NCI-H146 treated with DMSO at 0.1 percent for 48 hours (cell line): Measurements from ENCODE around the gene SLC1A2.
A peak's percentile ranks its signal among the peaks of the same experiment; 100 is the strongest.

ENCODE experiments used
- DNase-seq: peaks from one replicate; lab custom pipeline; 2025; ENCODE audit not compliant: unreplicated experiment; lab: John Stamatoyannopoulos, UW

SLC1A2 gene

GRCh38 chr11:35414311-35414710, 5.0 kb downstream of the SLC1A2 start:
- DNase-seq = no peak

DNA sequence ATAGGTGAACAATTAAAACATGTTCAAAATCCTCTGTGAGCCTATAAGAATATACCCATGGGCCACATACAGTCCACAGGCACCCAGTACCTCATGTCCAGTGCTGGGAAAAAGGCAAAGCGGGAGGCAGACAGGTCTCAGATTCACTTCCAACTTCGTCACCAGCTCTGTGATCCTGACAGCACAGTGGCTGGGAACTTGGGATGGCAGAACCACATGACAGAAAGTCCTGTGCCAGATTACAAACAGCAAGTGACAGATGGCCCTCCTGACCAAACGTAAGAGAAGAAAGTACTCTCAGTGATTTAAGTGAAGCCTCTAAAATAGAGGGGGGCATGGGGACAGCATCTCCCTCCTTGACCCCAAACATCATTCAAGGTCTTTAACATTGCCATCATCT, 5.8 kb downstream of the SLC1A2 start:
- no peak for DNase-seq

DNA sequence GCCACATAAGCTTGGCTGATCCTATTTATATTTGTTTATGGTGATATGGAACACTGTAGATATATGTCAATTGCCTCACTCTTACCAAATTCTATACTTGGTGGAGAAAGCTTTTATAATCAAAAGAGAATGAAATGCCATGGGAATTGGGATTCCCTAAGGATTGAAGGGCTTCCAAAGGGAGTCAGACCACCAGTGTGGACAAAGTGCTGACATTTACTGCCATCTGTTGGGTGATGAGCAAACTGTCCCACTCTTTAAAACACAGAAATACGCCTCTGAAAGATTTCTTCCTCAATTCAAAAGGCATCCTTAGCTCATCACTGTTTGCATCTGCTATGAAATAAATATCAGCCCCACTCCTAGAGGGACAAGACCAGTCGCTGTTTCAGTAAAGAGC, 7.1 kb downstream of the SLC1A2 start:
- no peak for DNase-seq

- DNase-seq = no peak
These were observed 12.3 kb downstream of the SLC1A2 start for GRCh38 chr11:35407041-35407440.

DNA sequence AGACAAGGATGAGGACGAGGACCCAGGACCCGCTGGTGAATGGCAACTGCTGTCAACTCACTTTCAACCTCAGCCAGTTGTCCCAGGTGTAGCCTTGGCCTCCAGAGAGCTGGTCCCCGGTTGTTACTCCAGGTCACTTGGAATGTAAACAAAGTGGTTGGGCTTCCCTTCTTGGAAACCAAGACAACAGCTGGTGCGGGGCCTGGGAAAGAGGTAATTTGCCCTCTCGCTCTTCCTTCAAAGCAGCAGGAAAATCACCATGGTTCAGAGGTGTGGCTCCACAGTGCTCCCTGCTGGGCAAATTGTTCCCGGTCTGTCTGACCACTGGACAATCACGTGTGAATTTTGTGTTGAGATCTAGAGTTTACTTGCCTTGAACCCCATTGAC, 15.0 kb downstream of the SLC1A2 start:
- DNase-seq = no peak

GRCh38 chr11:35403765-35404387, 15.5 kb downstream of the SLC1A2 start:
- DNase-seq = no peak

DNA sequence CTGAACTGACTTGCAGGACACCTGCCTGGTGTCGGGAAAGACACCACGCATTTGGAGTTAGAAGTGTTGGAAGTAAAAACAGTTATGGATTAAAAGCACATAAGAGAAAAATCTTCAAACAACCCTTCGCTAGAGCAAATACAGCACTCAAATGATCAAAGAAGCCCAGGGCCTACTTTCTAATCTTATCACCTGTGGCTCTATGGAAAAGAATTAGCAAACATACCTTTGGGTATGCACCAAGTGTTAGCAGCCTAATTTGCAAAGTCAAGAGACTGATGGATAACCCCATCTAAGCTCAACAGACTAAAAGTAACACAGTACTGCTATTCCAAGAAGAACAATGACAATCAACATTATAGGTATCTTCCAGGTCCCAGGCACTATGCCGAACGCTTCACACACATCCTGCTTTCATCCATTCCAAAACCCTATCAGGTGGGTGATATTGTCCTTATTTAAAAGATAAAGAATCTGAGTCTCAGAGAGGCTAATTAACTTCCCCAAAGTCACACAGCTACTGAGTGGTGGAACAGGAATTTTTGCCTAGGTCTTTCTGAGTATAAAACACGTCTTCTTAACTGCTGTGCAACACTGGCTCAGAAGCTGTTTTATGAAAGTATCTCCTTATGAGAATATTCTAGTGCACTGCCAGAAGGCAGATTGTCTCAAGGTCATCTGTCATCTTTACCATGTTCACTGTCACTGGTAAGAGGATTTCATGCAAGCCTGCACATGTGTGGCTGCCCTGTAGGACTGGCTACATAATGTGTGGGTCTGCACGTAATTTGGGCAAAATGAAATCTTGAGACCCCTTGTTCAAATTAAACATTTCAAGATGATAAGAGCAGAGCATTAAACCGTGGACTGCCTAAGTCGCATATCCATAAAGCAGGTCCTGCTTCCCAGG, 16.4 kb downstream of the SLC1A2 start:
- DNase-seq = no peak

DNA sequence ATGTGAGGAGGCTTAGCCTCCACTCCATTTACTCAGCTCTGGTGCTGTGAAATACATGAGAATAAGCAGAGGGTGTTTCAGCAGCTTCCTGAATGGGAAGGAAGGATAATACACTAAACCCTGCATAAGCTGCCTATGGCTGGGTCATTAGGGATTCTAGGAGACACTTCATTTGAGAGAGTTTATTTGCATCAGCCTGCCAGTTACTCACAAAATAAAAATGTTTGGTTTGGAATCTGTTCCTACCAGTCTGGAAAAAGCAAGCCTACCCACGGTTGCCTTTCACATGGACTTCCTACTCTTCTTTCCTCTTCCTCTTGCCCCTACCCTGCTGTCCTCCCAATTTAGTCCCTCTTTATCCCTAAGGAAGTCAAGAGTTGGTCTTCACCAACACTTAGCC, 20.5 kb downstream of the SLC1A2 start:
- DNase-seq = no peak

DNA sequence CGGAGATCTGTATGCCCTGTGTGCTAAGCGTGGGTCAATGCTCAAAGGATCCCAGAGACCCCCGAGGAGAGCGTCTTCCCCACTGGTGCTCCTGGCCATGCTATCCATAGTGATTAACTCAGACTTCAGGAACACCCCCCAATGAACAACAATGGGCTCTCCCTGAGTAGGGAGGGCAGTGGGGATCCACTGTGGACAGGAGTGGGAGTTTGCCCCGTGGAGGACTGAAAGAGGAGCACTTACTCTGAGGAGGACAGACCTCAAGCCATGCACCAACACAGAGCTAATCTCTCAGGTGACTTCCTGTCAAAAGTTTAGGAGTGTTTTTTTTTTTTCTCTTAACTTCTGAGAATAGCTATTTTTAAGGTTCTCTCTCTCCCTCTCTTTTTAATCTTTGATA, 24.4 kb downstream of the SLC1A2 start:
- no peak for DNase-seq

DNA sequence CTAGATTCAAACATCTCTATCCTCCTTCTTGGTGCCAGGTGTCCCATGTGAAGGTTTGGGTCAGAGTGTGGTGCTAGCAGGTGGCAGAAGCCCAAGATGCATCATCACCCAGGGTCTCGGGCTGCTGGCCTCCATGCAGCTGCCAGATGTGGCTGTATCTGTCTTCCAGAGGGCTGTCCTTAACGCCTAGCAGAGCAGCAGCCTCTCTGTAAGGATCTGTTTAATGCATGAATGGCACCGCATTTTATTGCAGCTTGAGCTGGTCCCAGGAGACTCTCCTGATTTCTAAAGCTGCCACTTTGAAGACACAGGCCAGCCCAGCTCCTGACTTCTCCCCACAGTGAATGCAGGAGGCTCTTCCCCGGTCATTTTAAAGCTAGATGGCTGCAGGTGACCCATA, 26.3 kb downstream of the SLC1A2 start:
- DNase-seq = no peak

- peak; percentile 35 for DNase-seq
These were observed 27.3 kb downstream of the SLC1A2 start for GRCh38 chr11:35391922-35392688.

DNA sequence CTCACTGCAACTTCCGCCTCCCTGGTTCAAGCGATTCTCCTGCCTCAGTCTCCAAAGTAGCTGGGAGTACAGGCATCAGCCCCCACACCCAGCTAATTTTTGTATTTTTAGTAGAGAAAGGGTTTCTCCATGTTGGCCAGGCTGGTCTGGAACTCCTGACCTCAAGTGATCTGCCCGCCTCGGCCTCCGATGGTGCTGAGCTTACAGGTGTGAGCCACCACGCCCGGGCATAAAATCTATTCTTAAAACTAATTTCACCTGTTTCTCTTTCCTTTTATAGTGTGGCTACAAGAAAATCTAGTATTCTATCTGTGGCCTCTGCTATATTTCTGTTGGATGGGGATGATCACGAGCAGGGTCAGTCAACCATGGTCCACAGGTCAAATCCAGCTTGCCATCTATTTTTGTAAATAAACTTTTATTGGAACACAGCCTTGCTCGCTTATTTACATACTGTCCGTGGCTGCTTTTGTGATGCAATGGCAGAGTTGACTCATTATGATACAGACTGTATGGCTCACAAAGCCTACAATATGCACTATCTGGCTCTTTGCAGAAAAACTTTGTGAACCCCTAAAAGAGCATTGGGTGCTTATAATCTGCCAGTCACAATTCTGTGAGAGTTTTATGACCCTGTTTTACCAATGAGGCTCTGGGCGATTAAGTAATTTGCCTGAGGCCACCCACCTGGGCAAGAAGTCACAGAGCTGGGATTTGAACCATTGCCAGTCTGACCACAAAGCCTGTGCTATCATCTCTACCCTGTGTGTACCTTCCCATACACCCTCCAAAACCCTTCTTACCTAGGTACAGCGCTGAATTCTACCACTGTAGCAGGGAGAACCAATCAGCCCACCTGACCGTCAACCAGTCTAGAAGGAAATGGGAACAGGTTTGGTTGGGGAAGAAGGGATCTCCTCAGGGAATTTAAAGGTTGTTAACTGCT, 28.3 kb downstream of the SLC1A2 start:
- DNase-seq = no peak

DNA sequence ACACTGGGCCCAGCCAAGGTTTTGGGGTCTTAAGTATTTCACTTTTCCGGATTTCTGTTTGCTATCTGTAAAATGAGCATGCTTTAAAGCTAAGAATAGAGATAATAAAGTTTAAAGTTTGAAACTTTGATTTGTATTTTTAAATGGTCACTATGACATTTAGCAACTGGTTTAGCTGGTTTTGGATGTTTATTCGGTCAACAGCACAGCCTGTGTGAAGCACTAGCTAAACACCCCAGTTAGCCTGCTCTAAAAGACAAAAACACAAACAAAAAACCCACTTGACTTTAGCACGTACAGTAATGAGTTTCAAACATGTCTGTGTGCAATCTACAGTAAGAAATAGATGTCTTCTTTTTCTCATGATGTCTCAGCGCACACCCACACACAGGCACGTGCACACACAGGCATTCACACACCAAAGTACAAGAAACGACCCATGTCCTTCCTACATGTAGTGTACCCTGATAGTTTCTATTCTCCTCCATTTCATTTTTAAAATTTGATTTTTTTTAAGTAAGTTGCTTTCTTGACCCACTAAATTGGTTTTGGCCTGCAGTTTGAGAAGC, 29.4 kb downstream of the SLC1A2 start:
- DNase-seq = no peak

DNA sequence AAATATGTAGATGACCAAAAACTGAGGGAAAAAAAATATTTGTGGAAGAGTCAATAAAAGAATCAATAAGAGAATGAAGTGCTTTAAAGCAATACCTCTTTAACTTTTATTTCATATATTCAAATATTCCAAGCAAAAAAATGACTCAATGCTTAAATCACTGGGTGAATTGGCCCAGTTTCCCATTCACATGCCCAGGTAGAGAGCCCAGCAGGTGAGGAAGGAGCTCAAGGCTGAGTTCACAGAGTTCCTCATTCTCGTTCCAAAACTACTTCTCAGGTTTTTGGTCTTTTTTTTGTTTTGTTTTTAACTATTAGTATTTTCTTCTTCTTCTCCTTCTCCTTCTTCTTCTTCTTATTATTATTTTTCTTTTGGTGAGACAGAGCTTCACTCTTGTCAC, 30.2 kb downstream of the SLC1A2 start:
- no peak for DNase-seq

GRCh38 chr11:35388061-35388460, 31.3 kb downstream of the SLC1A2 start:
- no peak for DNase-seq

- no peak for DNase-seq
These were observed 32.0 kb downstream of the SLC1A2 start for GRCh38 chr11:35387111-35387982.

- no peak for DNase-seq
These were observed 35.4 kb downstream of the SLC1A2 start for GRCh38 chr11:35383953-35384352.

DNA sequence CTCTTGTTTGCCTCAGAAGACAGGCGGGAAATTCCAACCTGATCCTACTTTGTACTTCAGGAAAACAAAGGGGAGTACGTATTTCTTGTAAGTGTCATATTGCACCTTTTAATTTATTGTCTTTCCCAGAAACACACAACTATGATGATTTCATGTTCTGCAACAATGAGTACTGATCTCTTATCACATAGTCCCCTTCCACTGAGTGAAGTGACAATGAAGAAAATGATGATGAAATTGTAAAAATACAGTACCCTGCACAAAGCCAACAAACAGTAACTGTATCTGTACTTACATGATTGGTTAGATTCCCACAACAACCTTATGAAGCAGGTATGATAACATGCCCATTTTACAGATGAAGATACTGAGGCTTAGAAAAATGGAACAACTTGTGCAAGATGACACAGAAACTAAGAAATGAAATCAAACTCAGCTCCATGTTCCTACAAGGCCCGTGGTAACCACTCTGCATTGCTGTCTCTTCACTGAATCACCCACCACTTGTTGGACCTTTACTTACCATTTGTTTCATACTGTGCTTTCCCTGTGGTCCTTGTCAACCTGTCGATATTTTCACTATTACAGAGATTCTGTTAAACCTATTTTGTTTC, 37.5 kb downstream of the SLC1A2 start:
- DNase-seq = no peak

DNA sequence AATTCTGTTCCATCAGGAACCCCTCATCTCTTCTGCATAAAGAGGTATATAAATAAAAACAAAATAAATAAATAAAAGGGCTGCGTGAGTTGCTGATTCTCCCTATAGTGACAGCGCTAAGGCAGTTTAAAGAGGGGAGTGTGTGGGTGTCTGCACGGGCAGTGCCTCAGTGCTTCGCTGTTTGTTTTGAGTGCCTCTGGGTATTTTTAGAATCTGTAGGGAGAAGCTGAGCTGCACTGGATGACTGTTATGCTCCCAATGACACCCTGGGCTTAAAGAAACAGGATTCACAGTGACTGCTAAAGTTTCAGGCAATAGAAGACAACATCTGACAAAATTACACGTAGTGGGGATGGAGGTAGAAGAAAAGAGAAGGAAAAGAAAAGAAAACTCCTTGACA, 38.8 kb downstream of the SLC1A2 start:
- DNase-seq = no peak
